ENCODE data around the gene FILIP1L.

The FILIP1L gene

DNA sequence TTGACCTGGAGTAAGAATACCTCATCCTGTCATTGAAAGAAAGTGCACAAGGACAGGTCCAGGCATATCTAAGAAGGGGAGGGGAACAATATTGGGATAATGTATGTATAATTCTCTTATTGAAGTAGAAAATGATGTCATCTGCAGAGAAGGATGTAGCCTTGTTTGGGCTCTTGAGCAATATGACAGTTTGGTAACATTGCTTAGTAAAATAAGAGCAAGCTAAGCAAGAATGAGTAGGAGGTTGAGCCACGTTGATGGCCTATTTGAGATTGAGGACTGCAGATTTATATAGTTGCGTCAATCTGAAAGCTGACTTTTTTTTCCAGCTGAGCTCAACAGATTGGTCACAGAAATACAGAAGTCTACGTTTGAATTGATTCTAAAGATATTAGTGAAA is 145.2 kb downstream of the FILIP1L start:
- no peaks in the 10 kb centered on the region for H3F3A ChIP-seq (ENCODE audit: low read depth)
- no peaks in the 10 kb centered on the region for H4K20me1 ChIP-seq (ENCODE audit: insufficient read depth, low read length, poor library complexity, severe bottlenecking)
- no peak overlapping the region for H3K4me3 ChIP-seq (ENCODE audit: low read length, poor library complexity, severe bottlenecking)
- H3K9me3 ChIP-seq (ENCODE audit: insufficient read depth, low read depth, low read length) = no peaks in the 10 kb centered on the region
- no peaks in the 10 kb centered on the region for H3K79me2 ChIP-seq (ENCODE audit: insufficient read depth, low read length)
- H3K4me1 ChIP-seq (ENCODE audit: insufficient read depth, low read length, poor library complexity, severe bottlenecking) = peaks cover 13% of the 10 kb centered on the region
- H3K27me3 ChIP-seq (ENCODE audit: insufficient read depth, low read length, poor library complexity, severe bottlenecking) = no peaks in the 10 kb centered on the region
- no peaks in the 10 kb centered on the region for H3K9me2 ChIP-seq (replicated peaks; ENCODE audit: low read depth, low read length)
- H3K36me3 ChIP-seq (ENCODE audit: insufficient read depth, low read length) = no peaks in the 10 kb centered on the region
- H3K9ac ChIP-seq (ENCODE audit: low read depth, low read length, poor library complexity, severe bottlenecking) = no peak overlapping the region
- TF ChIP-seq, protein P1, sequence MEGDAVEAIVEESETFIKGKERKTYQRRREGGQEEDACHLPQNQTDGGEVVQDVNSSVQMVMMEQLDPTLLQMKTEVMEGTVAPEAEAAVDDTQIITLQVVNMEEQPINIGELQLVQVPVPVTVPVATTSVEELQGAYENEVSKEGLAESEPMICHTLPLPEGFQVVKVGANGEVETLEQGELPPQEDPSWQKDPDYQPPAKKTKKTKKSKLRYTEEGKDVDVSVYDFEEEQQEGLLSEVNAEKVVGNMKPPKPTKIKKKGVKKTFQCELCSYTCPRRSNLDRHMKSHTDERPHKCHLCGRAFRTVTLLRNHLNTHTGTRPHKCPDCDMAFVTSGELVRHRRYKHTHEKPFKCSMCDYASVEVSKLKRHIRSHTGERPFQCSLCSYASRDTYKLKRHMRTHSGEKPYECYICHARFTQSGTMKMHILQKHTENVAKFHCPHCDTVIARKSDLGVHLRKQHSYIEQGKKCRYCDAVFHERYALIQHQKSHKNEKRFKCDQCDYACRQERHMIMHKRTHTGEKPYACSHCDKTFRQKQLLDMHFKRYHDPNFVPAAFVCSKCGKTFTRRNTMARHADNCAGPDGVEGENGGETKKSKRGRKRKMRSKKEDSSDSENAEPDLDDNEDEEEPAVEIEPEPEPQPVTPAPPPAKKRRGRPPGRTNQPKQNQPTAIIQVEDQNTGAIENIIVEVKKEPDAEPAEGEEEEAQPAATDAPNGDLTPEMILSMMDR (conservative IDR thresholded peaks at IDR 0.05; ENCODE audit: low read length) = no peak
- no peak for TF ChIP-seq EZH2phosphoT487 (IDR thresholded peaks at IDR 0.05; ENCODE audit: borderline replicate concordance)
- H2AFZ ChIP-seq (ENCODE audit: low read length) = no peak overlapping the region
- H3K4me2 ChIP-seq (ENCODE audit: low read depth, low read length, poor library complexity, severe bottlenecking) = no peak overlapping the region

- H3K4me1 ChIP-seq (ENCODE audit: insufficient read depth, low read length, poor library complexity, severe bottlenecking) = peaks cover 13% of the 10 kb centered on the region
- H3K79me2 ChIP-seq (ENCODE audit: insufficient read depth, low read length) = no peaks in the 10 kb centered on the region
- no peaks in the 10 kb centered on the region for H3F3A ChIP-seq (ENCODE audit: low read depth)
- H3K4me3 ChIP-seq (ENCODE audit: low read length, poor library complexity, severe bottlenecking) = no peak overlapping the region
- H4K20me1 ChIP-seq (ENCODE audit: insufficient read depth, low read length, poor library complexity, severe bottlenecking) = no peaks in the 10 kb centered on the region
- no peak overlapping the region for H2AFZ ChIP-seq (ENCODE audit: low read length)
- no peaks in the 10 kb centered on the region for H3K36me3 ChIP-seq (ENCODE audit: insufficient read depth, low read length)
- no peak overlapping the region for H3K4me2 ChIP-seq (ENCODE audit: low read depth, low read length, poor library complexity, severe bottlenecking)
- no peaks in the 10 kb centered on the region for H3K9me2 ChIP-seq (replicated peaks; ENCODE audit: low read depth, low read length)
- no peaks in the 10 kb centered on the region for H3K27me3 ChIP-seq (ENCODE audit: insufficient read depth, low read length, poor library complexity, severe bottlenecking)
- TF ChIP-seq EZH2phosphoT487 (IDR thresholded peaks at IDR 0.05; ENCODE audit: borderline replicate concordance) = no peak
- no peaks in the 10 kb centered on the region for H3K9me3 ChIP-seq (ENCODE audit: insufficient read depth, low read depth, low read length)
- no peak overlapping the region for H3K9ac ChIP-seq (ENCODE audit: low read depth, low read length, poor library complexity, severe bottlenecking)
Observed at GRCh38 chr3:99967796-99968195, 146.5 kb downstream of the FILIP1L start.

DNA sequence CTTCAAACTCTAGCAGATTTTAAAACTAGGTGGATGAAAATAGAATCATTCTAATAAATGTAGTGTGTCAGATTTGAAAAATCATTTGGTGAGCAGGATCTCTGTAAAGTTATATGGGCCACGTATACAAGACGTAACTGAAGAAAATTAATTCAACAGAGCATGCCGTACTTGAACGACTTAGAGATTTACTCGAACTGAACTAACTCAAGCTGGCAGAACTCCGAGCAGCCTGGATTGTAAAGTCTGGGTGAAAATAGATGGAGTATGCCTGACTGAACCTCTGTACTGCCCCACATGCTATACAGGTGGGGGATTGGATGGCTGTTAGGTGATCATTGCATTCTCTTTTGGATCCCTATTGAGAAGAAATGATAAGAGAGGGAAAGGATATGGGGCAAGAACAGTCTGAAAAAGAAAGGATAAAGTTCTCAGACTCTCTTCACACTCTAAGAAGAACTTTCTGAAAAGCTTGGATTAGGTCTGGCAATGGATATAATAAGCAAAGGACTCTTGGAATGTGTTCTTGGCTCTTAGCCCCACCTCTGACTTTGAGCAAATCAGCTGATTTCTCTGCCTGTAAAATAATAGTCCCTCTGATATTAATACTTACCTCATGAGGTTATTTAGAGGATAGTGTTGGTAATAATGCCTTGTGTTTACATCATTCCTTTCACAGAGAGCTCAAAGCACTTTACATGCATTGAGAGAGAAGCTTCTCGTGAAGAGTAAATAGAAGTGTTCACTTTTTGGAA is 147.5 kb downstream of the FILIP1L start:
- H3K4me2 ChIP-seq (ENCODE audit: low read depth, low read length, poor library complexity, severe bottlenecking) = no peak overlapping the region
- no peak overlapping the region for H3K4me3 ChIP-seq (ENCODE audit: low read length, poor library complexity, severe bottlenecking)
- no peaks in the 10 kb centered on the region for H3K79me2 ChIP-seq (ENCODE audit: insufficient read depth, low read length)
- TF ChIP-seq, protein P1 (conservative IDR thresholded peaks at IDR 0.05; ENCODE audit: low read length) = no peak
- no peak for TF ChIP-seq EZH2phosphoT487 (IDR thresholded peaks at IDR 0.05; ENCODE audit: borderline replicate concordance)
- H3K9me2 ChIP-seq (replicated peaks; ENCODE audit: low read depth, low read length) = no peaks in the 10 kb centered on the region
- peaks cover 13% of the 10 kb centered on the region for H3K4me1 ChIP-seq (ENCODE audit: insufficient read depth, low read length, poor library complexity, severe bottlenecking)
- no peaks in the 10 kb centered on the region for H3K27me3 ChIP-seq (ENCODE audit: insufficient read depth, low read length, poor library complexity, severe bottlenecking)
- no peaks in the 10 kb centered on the region for H4K20me1 ChIP-seq (ENCODE audit: insufficient read depth, low read length, poor library complexity, severe bottlenecking)
- H2AFZ ChIP-seq (ENCODE audit: low read length) = no peak overlapping the region
- H3F3A ChIP-seq (ENCODE audit: low read depth) = no peaks in the 10 kb centered on the region
- no peak overlapping the region for H3K9ac ChIP-seq (ENCODE audit: low read depth, low read length, poor library complexity, severe bottlenecking)
- no peaks in the 10 kb centered on the region for H3K36me3 ChIP-seq (ENCODE audit: insufficient read depth, low read length)
- H3K9me3 ChIP-seq (ENCODE audit: insufficient read depth, low read depth, low read length) = no peaks in the 10 kb centered on the region

All from Loucy (cell line).